Measurements from ENCODE around the gene HIVEP3.

The HIVEP3 gene

DNA sequence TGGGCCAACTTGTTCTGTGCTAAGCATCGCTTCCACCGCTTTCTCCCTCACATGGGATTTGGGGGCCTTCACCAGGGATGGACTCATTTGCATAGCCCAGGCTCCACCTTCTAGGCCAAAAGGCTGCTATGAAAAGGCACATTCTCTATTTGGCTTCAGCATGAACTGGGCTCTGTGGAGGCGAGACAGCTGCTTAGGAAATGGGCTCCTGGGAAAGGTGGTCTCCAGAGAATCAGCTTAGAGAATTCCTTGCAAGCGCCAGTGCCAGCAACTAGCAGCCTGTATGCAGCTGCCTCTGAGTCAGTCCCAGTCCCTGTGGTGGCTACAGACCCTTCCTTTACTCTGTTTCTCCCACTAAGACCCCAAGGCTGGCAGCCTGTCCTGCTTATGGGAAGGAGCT lies 214.5 kb downstream of the HIVEP3 start:
- no peak for TF ChIP-seq CTCF (conservative IDR thresholded peaks at IDR 0.05; ENCODE audit: low read depth, low read length)
- no peak overlapping the region for H3K4me3 ChIP-seq (ENCODE audit: low read length)
- DNase-seq (ENCODE audit: low read depth), result no peak

DNA sequence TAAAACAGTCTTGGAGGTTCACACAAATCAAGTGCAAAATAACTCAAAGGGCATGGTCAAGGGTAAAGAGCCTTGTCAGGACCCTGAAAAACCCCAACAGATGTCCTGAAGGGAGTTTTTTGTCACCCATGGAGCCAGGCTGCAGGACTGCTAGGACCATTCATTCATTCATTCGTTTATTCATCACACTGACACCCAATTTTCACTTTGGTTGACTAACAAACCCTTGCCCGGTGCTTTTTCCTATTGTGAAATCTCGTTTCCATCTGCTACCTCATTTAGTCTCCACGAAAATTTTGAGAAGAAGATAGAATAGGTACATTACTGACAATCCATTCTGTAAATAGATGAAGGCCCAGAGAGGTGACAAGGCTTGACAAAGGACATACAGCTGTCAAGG lies 216.0 kb downstream of the HIVEP3 start:
- DNase-seq (ENCODE audit: low read depth), result no peak
- no peak overlapping the region for H3K4me3 ChIP-seq (ENCODE audit: low read length)
- no peak for TF ChIP-seq CTCF (conservative IDR thresholded peaks at IDR 0.05; ENCODE audit: low read depth, low read length)

- no peak for DNase-seq (ENCODE audit: low read depth)
- no peak for TF ChIP-seq CTCF (conservative IDR thresholded peaks at IDR 0.05; ENCODE audit: low read depth, low read length)
- H3K4me3 ChIP-seq (ENCODE audit: low read length), result no peak overlapping the region
Measured at GRCh38 chr1:41700986-41701535, 217.7 kb downstream of the HIVEP3 start.

- H3K4me3 ChIP-seq (ENCODE audit: low read length), result no peak overlapping the region
- TF ChIP-seq CTCF (conservative IDR thresholded peaks at IDR 0.05; ENCODE audit: low read depth, low read length), result no peak
- DNase-seq (ENCODE audit: low read depth), result no peak
Measured at GRCh38 chr1:41700581-41700980, 218.1 kb downstream of the HIVEP3 start.

- no peak for DNase-seq (ENCODE audit: low read depth)
- no peak for TF ChIP-seq CTCF (conservative IDR thresholded peaks at IDR 0.05; ENCODE audit: low read depth, low read length)
- H3K4me3 ChIP-seq (ENCODE audit: low read length), result no peak overlapping the region
Measured at GRCh38 chr1:41699861-41700248, 218.9 kb downstream of the HIVEP3 start.

GRCh38 chr1:41698916-41699860 lies 219.5 kb downstream of the HIVEP3 start:
- H3K4me3 ChIP-seq (ENCODE audit: low read length), result no peak overlapping the region
- no peak for DNase-seq (ENCODE audit: low read depth)
- no peak for TF ChIP-seq CTCF (conservative IDR thresholded peaks at IDR 0.05; ENCODE audit: low read depth, low read length)

GRCh38 chr1:41696381-41696780 lies 222.3 kb downstream of the HIVEP3 start:
- H3K4me3 ChIP-seq (ENCODE audit: low read length), result no peak overlapping the region
- no peak for TF ChIP-seq CTCF (conservative IDR thresholded peaks at IDR 0.05; ENCODE audit: low read depth, low read length)
- no peak for DNase-seq (ENCODE audit: low read depth)

All from retinal pigment epithelial cell (primary cell).